GM19324 (cell line): Measurements from ENCODE around the gene EPHB2.

Experiments used
- ATAC-seq: cut with Tn5 transposase; IDR thresholded peaks from one replicate; pipeline ENCODE4 v1.9.1; 2021; ENCODE audit warnings: mild to moderate bottlenecking, moderate library complexity; ENCODE audit not compliant: unreplicated experiment, low FRiP score

Gene EPHB2

GRCh38 chr1:22717037-22717760, 6.6 kb downstream of the EPHB2 start:
- ATAC-seq: no peak

- no peak for ATAC-seq
Observed at GRCh38 chr1:22721122-22721873, 10.7 kb downstream of the EPHB2 start.

GRCh38 chr1:22722901-22723550, 12.4 kb downstream of the EPHB2 start:
- no peak for ATAC-seq

GRCh38 chr1:22727873-22728272, 17.2 kb downstream of the EPHB2 start:
- ATAC-seq: no peak

- ATAC-seq: no peak
Observed at GRCh38 chr1:22728751-22729399, 18.2 kb downstream of the EPHB2 start.

- ATAC-seq: no peak
Observed at GRCh38 chr1:22729400-22729773, 18.7 kb downstream of the EPHB2 start.

GRCh38 chr1:22729912-22730311, 19.3 kb downstream of the EPHB2 start:
- no peak for ATAC-seq

- ATAC-seq: no peak
Observed at GRCh38 chr1:22731924-22732720, 21.5 kb downstream of the EPHB2 start.

GRCh38 chr1:22733643-22734042, 23.0 kb downstream of the EPHB2 start:
- no peak for ATAC-seq

GRCh38 chr1:22736501-22737080, 26.0 kb downstream of the EPHB2 start:
- ATAC-seq: no peak

GRCh38 chr1:22737374-22738068, 26.9 kb downstream of the EPHB2 start:
- no peak for ATAC-seq

GRCh38 chr1:22738069-22738435, 27.4 kb downstream of the EPHB2 start:
- ATAC-seq: no peak

GRCh38 chr1:22738522-22738921, 27.9 kb downstream of the EPHB2 start:
- ATAC-seq: no peak

GRCh38 chr1:22739648-22740385, 29.2 kb downstream of the EPHB2 start:
- no peak for ATAC-seq

GRCh38 chr1:22741118-22741517, 30.5 kb downstream of the EPHB2 start:
- ATAC-seq: no peak

GRCh38 chr1:22745669-22746585, 35.3 kb downstream of the EPHB2 start:
- ATAC-seq: no peak

GRCh38 chr1:22747021-22747734, 36.5 kb downstream of the EPHB2 start:
- no peak for ATAC-seq
